ENCODE results near the gene CDIPT.

- TF ChIP-seq, protein P1, sequence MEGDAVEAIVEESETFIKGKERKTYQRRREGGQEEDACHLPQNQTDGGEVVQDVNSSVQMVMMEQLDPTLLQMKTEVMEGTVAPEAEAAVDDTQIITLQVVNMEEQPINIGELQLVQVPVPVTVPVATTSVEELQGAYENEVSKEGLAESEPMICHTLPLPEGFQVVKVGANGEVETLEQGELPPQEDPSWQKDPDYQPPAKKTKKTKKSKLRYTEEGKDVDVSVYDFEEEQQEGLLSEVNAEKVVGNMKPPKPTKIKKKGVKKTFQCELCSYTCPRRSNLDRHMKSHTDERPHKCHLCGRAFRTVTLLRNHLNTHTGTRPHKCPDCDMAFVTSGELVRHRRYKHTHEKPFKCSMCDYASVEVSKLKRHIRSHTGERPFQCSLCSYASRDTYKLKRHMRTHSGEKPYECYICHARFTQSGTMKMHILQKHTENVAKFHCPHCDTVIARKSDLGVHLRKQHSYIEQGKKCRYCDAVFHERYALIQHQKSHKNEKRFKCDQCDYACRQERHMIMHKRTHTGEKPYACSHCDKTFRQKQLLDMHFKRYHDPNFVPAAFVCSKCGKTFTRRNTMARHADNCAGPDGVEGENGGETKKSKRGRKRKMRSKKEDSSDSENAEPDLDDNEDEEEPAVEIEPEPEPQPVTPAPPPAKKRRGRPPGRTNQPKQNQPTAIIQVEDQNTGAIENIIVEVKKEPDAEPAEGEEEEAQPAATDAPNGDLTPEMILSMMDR (conservative IDR thresholded peaks at IDR 0.05; ENCODE audit: low read depth, low read length): no peak
- no peak for TF ChIP-seq EZH2phosphoT487 (IDR thresholded peaks at IDR 0.05; ENCODE audit: borderline replicate concordance, low read length)
- no peak for TF ChIP-seq EZH2 (IDR thresholded peaks at IDR 0.05; ENCODE audit: low read length, unreplicated experiment)
Observed at GRCh38 chr16:29809031-29809747, 53.8 kb downstream of the CDIPT start.
